Measurements from ENCODE around the gene ZNF584.
"Not testable (repeated sequence)": the region's sequence is repeated elsewhere in the genome, so short reads cannot be mapped to it uniquely, and the experiment has no call there.

Gene ZNF584

DNA sequence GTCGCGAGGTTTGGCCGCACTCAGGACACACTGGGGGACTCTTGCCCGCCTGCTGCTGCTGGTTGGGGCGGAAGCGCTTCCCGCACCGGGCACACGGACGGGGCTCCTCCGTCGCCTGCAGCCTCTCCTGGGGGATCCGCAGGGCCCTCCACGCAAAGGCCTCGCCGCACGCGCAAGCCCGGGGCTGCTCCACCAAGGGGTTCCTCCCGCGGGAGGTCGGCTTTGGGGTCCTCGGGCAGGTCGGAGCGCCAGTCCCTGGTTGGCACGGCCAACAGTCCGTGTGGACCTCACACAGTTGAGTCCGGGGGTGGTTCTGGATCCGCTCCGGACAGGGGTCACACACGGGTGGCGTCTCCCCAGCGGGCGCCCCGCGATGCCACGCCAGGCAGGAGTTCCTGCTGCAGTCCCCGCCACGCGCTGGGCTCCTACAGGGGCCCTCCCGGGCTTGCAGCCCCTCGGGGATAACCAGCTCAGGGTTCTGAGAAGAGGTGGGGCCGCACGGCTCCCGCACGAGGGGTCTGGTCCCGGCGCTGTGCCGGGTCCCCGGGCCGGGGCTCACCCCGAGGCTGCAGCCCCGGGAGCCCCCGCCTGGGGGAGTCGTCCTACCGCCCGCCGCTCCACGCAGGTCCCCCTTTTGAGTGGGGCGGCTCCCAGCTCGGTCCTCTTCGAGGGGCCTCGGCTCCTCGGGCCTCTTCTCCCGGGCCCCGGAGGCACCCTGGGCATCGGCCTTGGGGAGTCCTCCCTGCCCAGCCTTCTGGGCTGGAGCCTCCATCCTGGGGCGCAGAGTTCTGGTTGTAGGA lies 39.7 kb upstream of the ZNF584 start:
- TF ChIP-seq POLR2AphosphoS5 (IDR thresholded peaks at IDR 0.05; ENCODE audit: low read depth) (no peak), GABPA (IDR thresholded peaks at IDR 0.05; ENCODE audit: low read depth) (no peak), SPI1 (IDR thresholded peaks at IDR 0.05; ENCODE audit: borderline replicate concordance, low read depth) (no peak)
- TF ChIP-seq, protein P1, sequence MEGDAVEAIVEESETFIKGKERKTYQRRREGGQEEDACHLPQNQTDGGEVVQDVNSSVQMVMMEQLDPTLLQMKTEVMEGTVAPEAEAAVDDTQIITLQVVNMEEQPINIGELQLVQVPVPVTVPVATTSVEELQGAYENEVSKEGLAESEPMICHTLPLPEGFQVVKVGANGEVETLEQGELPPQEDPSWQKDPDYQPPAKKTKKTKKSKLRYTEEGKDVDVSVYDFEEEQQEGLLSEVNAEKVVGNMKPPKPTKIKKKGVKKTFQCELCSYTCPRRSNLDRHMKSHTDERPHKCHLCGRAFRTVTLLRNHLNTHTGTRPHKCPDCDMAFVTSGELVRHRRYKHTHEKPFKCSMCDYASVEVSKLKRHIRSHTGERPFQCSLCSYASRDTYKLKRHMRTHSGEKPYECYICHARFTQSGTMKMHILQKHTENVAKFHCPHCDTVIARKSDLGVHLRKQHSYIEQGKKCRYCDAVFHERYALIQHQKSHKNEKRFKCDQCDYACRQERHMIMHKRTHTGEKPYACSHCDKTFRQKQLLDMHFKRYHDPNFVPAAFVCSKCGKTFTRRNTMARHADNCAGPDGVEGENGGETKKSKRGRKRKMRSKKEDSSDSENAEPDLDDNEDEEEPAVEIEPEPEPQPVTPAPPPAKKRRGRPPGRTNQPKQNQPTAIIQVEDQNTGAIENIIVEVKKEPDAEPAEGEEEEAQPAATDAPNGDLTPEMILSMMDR (IDR thresholded peaks at IDR 0.05; ENCODE audit: insufficient read depth, low read length) = no peak
- TF ChIP-seq, protein P2, sequence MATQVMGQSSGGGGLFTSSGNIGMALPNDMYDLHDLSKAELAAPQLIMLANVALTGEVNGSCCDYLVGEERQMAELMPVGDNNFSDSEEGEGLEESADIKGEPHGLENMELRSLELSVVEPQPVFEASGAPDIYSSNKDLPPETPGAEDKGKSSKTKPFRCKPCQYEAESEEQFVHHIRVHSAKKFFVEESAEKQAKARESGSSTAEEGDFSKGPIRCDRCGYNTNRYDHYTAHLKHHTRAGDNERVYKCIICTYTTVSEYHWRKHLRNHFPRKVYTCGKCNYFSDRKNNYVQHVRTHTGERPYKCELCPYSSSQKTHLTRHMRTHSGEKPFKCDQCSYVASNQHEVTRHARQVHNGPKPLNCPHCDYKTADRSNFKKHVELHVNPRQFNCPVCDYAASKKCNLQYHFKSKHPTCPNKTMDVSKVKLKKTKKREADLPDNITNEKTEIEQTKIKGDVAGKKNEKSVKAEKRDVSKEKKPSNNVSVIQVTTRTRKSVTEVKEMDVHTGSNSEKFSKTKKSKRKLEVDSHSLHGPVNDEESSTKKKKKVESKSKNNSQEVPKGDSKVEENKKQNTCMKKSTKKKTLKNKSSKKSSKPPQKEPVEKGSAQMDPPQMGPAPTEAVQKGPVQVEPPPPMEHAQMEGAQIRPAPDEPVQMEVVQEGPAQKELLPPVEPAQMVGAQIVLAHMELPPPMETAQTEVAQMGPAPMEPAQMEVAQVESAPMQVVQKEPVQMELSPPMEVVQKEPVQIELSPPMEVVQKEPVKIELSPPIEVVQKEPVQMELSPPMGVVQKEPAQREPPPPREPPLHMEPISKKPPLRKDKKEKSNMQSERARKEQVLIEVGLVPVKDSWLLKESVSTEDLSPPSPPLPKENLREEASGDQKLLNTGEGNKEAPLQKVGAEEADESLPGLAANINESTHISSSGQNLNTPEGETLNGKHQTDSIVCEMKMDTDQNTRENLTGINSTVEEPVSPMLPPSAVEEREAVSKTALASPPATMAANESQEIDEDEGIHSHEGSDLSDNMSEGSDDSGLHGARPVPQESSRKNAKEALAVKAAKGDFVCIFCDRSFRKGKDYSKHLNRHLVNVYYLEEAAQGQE (IDR thresholded peaks at IDR 0.05; ENCODE audit: insufficient replicate concordance, low read depth) = no peak
- H3K4me3 ChIP-seq (replicated peaks; ENCODE audit: insufficient read depth, low read length) = no peak overlapping the region
- H3K27me3 ChIP-seq (ENCODE audit: insufficient read depth, poor library complexity, severe bottlenecking) = no peaks in the 10 kb centered on the region
- DNase-seq (ENCODE audit: low read depth in 1 of 2, low spot score in 1 of 2) = no peak
- no peak overlapping the region for H3K27ac ChIP-seq (replicated peaks)

DNA sequence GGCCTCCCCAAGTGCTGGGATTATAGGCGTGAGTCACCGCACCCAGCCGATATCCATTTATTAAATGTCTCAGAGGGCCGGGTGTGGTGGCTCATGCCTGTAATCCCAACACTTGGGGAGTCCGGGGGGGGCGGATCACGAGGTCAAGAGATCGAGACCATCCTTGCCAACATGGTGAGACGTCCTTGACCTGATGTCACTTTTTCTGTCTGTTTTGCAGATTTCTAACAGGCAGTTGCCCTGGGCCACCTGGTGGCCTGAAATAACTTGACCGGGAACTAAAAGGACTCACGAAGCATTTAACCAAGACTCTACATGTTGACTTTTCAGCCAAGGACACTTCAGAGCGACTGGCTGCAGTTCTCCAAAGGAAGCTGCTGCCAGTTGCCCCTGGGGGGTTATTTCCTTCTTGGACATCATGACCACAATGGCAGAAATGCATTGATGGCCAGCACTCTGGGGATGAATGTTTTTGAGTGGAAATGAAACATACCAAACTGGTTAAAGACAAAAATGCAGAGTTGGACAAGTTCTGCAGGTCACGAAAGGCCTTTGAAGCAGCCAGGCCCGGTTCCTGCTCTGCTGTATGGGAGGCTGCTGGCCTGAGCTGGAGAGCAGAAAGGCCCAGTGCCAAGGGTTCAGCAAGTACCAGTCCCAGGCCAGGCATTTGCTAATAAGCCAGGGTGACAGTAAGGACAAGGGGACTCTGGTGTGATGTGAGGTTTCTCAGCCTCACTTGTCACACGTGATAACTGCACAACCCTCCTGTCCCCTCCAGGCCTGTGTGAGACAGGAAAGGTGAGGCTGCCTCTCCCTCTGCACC lies 35.9 kb upstream of the ZNF584 start:
- Histone ChIP-seq H3K27me3 (ENCODE audit: insufficient read depth, poor library complexity, severe bottlenecking) (no peaks in the 10 kb centered on the region), H3K27ac (replicated peaks) (no peak overlapping the region)
- peak in 1 of 2 experiments; percentile 18 for DNase-seq (ENCODE audit: low read depth in 1 of 2, low spot score in 1 of 2)

DNA sequence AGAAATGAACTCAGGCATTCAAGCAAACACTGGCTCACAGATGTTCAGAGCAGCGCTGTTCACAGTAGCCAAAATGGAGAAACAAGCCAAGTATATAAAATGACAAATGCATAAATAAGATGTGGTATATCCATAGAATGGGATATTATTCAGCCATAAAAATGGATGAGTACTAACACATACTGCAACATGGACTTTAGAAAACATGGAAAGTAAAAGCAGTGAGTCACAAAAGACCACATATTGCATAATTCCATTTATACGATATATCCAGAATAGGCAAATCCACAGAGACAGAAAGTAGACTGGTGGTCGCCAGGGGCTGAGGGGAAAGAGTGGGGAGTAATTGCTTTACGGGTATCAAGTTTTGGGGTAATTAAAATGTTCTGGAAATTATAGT lies 34.2 kb upstream of the ZNF584 start:
- no peak for TF ChIP-seq POLR2AphosphoS5 (IDR thresholded peaks at IDR 0.05; ENCODE audit: low read depth)
- TF ChIP-seq, protein P1 (IDR thresholded peaks at IDR 0.05; ENCODE audit: insufficient read depth, low read length) = no peak
- no peak for TF ChIP-seq SPI1 (IDR thresholded peaks at IDR 0.05; ENCODE audit: borderline replicate concordance, low read depth)
- no peak for DNase-seq (ENCODE audit: low read depth in 1 of 2, low spot score in 1 of 2)

More for the DNA sequence above, 35.9 kb upstream of the ZNF584 start:
- TF ChIP-seq POLR2AphosphoS5 (IDR thresholded peaks at IDR 0.05; ENCODE audit: low read depth) (no peak), GABPA (IDR thresholded peaks at IDR 0.05; ENCODE audit: low read depth) (no peak), SPI1 (IDR thresholded peaks at IDR 0.05; ENCODE audit: borderline replicate concordance, low read depth) (no peak)
- TF ChIP-seq, protein P2 (IDR thresholded peaks at IDR 0.05; ENCODE audit: insufficient replicate concordance, low read depth) = no peak
- TF ChIP-seq, protein P1 (IDR thresholded peaks at IDR 0.05; ENCODE audit: insufficient read depth, low read length) = no peak
- no peak overlapping the region for H3K4me3 ChIP-seq (replicated peaks; ENCODE audit: insufficient read depth, low read length)

DNA sequence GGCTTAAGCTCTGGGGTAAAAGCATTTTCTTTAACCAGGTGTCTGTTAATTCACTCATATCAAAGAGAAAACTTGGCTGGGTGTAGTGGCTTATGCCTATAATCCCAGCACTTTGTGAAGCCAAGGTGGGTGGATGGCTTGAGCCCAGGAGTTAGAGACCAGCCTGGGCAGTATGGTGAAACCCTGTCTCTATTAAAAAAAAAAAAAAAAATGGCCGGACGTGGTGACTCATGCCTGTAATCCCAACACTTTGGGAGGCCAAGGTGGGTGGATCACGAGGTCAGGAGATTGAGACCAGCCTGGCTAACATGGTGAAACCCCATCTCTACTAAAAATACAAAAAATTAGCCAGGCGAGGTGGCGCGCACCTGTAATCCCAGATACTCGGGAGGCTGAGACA lies 31.7 kb upstream of the ZNF584 start:
- not testable (repeated sequence) for H3K4me3 ChIP-seq (replicated peaks; ENCODE audit: insufficient read depth, low read length); H3K27me3 ChIP-seq (ENCODE audit: insufficient read depth, poor library complexity, severe bottlenecking); DNase-seq (ENCODE audit: low read depth in 1 of 2, low spot score in 1 of 2); H3K27ac ChIP-seq (replicated peaks)

More for the DNA sequence above, 34.2 kb upstream of the ZNF584 start:
- Histone ChIP-seq H3K27me3 (ENCODE audit: insufficient read depth, poor library complexity, severe bottlenecking) (no peaks in the 10 kb centered on the region), H3K4me3 (replicated peaks; ENCODE audit: insufficient read depth, low read length) (no peak overlapping the region), H3K27ac (replicated peaks) (no peak overlapping the region)
